ENCODE data around the gene NAV2.

NAV2 gene

DNA sequence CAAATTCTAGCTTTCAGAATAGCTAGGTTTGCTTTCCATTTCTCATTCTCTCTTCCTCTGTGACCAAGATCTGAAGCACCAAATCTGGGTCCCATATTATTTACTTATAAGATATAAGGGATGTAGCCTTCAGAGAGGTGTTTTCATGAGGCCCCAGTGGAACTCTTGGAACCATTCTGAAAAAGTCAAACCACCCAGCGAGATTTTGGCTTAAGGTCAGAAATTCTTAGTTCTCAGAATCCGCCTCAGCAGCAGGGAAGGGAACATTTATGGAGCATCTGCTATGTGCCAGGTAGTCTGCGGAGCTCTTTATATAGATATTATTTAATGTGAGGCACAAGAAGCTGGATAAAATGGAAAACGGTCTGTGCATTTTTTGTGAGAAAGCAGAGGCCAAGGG, 6.3 kb downstream of the NAV2 start:
- no peak for DNase-seq

- DNase-seq, result no peak
These were observed 7.3 kb downstream of the NAV2 start for GRCh38 chr11:19719960-19720359.

DNA sequence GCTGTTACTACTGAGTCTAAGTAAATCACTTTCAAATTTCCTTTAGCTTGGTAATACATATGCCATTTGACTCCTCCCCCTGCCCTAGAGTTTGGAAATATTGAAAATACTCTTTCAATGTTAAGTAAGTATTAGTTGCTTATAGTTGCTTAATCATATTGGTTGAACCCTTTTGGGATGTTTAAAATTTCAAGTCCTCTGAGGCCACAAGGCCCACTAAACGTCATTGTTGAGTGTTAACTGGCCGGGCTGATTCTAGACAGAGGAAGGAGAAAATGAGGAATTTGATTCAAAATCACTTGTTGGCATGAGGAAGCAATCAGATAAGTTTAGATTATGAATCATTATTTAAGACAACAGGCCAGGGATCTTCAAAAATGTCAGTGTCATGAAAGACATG, 8.5 kb downstream of the NAV2 start:
- no peak for DNase-seq

GRCh38 chr11:19722702-19723101, 10.1 kb downstream of the NAV2 start:
- no peak for DNase-seq

DNA sequence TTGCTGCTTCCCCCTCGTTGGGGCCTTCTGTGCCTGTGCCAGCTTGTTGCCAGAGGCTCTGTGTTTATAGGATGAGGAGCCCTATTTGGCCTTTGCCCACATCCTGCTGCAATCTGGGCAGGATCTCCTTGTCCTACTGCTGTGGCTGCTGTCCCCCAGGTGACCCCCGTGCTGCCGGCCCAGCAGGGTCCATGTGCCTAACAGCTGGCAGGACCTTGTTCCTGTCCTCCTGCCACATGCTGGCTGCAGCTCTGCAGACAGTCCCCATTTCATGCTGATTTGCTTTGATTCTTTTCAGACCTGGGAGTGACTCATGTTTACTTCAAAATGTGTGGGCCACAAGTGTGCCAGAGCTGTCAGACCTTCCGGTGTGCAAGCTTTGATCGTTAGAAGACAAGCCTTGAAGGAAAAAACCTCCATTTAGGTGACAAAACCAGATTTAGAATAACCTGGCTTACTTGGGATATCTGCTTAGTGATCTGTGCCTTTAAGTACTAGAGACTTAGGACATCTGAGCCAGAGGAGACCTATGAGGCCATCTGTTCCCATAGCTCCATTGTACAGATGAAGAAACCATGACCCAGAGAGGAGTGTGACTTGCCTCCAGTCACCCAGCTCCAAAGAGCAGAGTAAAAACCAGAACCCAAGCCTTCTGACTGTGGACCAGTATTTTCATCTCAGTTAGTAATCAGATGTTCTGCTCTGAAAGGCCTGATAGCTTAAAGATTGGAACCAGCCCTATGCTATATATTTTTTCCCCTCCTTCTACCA, 11.1 kb downstream of the NAV2 start:
- peak; percentile 62 for DNase-seq

- no peak for DNase-seq
These were observed 12.1 kb downstream of the NAV2 start for GRCh38 chr11:19724765-19725164.

- DNase-seq, result no peak
These were observed 12.9 kb downstream of the NAV2 start for GRCh38 chr11:19725379-19726079.

- DNase-seq, result no peak
These were observed 14.6 kb downstream of the NAV2 start for GRCh38 chr11:19727246-19727645.

DNA sequence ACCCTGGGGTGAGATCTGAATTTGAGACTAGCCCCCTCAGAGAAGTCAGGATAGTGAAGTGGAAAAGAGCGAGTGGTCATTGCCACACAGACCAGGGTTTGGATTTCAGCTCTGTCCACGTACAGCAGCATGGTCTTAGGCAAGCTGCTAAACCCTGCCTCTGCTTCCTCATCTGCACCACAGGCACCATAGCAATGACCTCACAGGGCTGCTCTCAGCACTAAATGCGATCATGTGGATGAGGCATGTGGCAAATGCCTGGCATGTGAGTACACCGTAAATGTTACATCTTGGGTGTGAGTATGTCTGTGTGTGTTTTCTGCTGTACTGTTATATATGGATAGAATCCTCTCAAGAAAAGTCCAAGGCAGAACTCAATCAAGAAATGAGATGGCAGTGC, 15.8 kb downstream of the NAV2 start:
- no peak for DNase-seq

DNA sequence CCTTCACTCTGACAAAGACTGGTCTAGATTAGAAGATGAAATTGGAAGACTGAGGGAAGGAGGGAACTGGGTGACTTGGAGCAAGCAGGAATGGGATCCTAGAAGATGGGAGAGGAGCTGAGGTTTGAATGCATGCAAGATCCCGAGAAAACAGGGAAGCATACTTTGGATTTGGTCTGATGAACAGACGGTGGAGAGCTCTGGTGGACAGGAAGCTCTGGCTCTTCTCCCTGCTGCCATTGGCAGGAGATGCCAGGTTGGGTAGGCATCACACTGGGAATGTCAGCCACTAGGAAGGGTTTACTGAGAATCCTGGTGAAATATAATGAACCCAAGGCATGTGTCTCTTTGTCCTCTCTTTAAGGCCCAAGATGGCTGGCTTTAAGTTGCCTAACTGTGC, 16.5 kb downstream of the NAV2 start:
- no peak for DNase-seq

- no peak for DNase-seq
These were observed 17.7 kb downstream of the NAV2 start for GRCh38 chr11:19730373-19730772.

DNA sequence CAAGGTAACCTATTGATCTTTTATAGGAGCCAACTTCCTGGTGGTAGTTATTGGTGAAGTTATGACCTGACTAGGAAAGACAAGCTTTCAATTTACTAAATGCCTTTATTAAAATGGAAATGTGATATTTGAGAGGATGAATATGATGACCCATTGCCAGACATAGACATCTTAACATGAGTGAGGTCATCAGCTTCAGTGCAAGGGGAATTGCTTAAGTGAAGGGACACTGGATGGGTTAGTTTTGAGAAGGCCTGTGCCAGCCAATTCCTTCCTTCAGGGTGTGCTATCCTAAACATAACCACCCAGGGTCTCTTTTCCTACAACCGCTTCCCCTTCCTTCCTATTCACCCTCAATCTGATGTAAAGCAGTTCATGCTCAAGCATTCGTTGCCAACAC, 21.5 kb downstream of the NAV2 start:
- no peak for DNase-seq

GRCh38 chr11:19735157-19735908, 22.7 kb downstream of the NAV2 start:
- DNase-seq, result no peak

GRCh38 chr11:19735909-19736498, 23.4 kb downstream of the NAV2 start:
- no peak for DNase-seq

DNA sequence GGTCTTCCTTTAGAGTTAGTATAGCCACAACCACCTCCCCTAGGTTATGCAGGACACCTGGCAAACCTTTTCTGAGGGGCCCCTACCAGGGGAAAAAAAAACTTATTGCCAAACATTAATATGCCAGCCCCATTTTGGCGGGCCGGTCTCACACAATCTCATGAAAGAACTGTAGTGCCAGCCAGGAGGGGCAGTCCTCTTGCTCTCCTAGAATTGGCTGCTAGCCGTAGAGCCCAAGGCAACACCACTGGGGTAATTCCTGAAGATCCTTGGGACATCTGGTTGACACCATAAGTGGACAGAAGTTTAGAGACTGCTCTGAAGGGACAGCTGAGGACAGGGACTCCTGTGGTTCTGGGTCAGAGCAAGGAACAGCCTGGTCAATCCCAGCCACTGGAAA, 24.2 kb downstream of the NAV2 start:
- DNase-seq, result no peak

GRCh38 chr11:19737575-19737974, 24.9 kb downstream of the NAV2 start:
- no peak for DNase-seq

- no peak for DNase-seq
These were observed 25.5 kb downstream of the NAV2 start for GRCh38 chr11:19738124-19738523.

DNA sequence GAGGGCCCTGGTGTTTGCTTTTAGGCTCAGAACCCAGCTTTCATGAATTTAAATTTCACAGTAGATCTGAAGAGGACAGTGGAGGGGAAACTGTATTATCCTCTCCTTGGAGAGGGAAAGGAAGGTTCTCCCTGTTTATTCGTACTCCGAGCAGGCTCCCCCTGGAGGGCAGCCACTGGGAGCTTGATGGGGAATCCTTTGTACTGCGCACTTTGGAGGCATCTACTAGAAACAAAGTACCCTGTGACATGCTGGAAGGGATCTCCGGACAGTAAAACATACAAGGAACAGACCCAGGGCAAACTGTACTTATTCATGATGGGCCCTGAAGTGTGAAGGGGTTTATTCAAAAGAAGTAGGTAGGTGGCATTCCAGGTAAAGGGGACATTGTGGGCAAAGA, 27.2 kb downstream of the NAV2 start:
- no peak for DNase-seq

GRCh38 chr11:19740586-19740985, 27.9 kb downstream of the NAV2 start:
- DNase-seq, result no peak

DNA sequence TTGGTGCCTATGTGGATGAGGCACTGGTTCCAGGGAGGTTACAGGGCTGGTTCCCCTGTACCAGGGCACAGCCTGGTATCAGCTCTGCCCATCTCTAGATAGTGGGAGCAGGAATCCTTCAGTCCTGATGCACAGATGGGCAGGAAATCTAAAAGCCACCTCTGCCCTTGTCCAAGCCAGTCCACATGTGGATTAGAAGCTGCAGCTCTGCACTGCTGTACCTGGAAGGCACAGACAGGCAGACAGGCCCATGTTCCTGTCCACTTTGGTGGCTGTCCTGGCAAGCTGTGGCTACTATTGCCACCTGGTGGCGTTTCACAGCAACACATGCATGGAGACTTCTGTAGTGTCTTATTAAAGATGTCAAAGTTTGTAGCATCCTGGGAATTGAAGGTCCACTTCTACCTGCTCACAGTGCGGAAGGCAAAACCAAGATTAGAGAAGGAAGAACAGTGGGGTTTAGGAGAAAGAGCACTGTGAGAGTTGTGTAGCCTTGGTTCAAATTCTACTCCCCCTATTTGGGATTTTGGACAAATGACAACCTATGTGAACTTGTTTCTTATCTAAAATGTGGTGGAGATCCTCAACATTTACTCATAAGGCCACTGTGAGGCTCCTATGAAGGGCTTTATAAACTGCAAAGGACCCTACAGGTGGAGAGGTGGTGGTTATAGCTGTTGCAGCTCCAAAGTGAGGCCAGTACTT, 30.1 kb downstream of the NAV2 start:
- peak; percentile 72 for DNase-seq

GRCh38 chr11:19743622-19744021, 31.0 kb downstream of the NAV2 start:
- no peak for DNase-seq

DNA sequence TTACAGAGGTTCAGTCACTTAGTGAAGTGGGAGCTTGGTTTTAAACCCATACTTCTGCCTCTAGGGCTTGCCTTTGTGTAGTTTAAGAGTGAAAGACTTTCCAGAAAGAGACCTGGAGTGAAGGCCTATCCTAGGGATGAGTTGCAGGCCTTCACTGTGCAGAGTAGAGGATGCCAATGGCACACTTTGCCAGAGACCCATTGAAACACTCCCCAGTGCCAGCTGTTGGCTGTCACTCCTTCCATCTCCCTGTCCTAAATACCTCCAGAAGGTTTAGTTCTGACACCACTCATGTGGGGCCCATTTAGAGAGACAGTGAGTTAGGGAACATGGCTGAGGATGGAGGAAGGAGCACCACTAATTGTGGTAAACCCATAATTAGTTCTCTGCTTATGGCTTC, 31.5 kb downstream of the NAV2 start:
- DNase-seq, result no peak

GRCh38 chr11:19746086-19746485, 33.4 kb downstream of the NAV2 start:
- DNase-seq, result no peak

Data from CD4-positive, alpha-beta T cell treated with Interleukin-12 subunit alpha and Interleukin-12 subunit beta, for 1 hour (primary cell).